ENCODE data around the gene AZIN2.

- no peak for TF ChIP-seq CTCF (IDR thresholded peaks at IDR 0.05; ENCODE audit: insufficient read depth, low read length, poor library complexity, severe bottlenecking)
- TF ChIP-seq EZH2phosphoT487 (conservative IDR thresholded peaks at IDR 0.05; ENCODE audit: low read length), result no peak
Observed at GRCh38 chr1:33080373-33080772, 580 bp upstream of the AZIN2 start.

All from SU-DHL-6 (cell line).